ACC112 (cell line): ENCODE data around the gene CPXM1.

Source experiments
- H2AFZ ChIP-seq: fragments of 200-600 bp; sonication (generic); one replicate; pipeline ENCODE4 v1.6.0; 2017; ENCODE audit warnings: antibody characterized with exemption, low read length; ENCODE audit not compliant: unreplicated experiment
- H3K27ac ChIP-seq: fragments of 200-600 bp; sonication (generic); 2 replicates; pipeline ENCODE4 v1.5.1; 2014; ENCODE audit warnings: low read depth, mild to moderate bottlenecking, antibody characterized with exemption, low read length, moderate library complexity
- H3K27me3 ChIP-seq: fragments of 200-600 bp; sonication (generic); 2 replicates; pipeline ENCODE4 v1.6.1; 2014; ENCODE audit warnings: mild to moderate bottlenecking, antibody characterized with exemption, low read length, moderate library complexity, mixed read lengths; ENCODE audit not compliant: insufficient read depth
- H3K36me3 ChIP-seq: fragments of 200-600 bp; sonication (generic); 2 replicates; pipeline ENCODE4 v1.6.1; 2016; ENCODE audit warnings: mild to moderate bottlenecking, antibody characterized with exemption, low read length, moderate library complexity, mixed read lengths; ENCODE audit not compliant: insufficient read depth
- H3K4me1 ChIP-seq: fragments of 200-600 bp; sonication (generic); one replicate; pipeline ENCODE4 v1.6.1; 2016; ENCODE audit warnings: low read length, mixed read lengths; ENCODE audit not compliant: insufficient read depth, unreplicated experiment, control insufficient read depth
- H3K4me3 ChIP-seq: fragments of 200-600 bp; sonication (generic); 2 replicates; pipeline ENCODE4 v1.5.1; 2014; ENCODE audit warnings: mild to moderate bottlenecking, low read depth, low read length
- H3K79me2 ChIP-seq: fragments of 200-600 bp; sonication (generic); one replicate; pipeline ENCODE4 v1.6.0; 2016; ENCODE audit warnings: low read length; ENCODE audit not compliant: control insufficient read depth, unreplicated experiment, insufficient read depth

The CPXM1 gene

DNA sequence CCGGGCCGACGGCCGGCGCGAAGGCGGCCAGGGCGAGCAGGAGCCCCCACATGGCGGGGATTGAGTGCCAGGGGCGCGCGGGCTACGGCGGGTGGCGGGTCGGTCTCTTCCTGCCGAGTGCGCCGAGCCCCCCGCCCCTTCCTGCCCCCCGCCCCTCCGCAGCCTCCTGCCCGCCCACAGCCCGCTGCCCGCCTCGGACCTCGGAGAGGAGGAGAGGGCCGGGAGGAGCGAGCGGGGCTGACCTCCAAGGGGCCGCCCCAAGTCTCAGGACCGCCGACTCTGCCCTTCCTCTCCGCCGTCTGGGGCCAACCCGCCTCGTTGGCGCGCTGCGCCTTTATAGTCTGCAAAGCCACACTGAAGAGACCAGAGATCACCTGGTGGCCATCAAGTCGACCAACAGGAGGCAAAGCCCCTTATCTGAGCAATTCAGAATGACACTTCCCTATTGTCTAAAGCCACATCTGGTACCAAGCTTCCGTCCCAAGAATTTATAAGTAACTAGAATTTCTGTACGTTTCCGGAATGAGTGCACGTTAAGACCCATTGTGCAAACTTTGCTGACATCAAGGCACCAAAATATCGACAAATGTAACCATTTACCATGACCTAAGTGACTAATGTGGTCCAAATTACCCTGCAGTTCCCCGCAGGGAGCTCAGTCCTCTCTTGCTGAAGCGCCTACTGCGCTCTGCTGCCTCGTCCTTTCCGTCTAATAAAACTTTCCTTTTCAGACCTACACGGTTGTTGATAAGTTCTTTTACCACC, at the start of gene CPXM1:
CPXM1 (minus strand) TSS at position 107 of the 765 bp plus-strand sequence; CDS start at position 52, 55 bp downstream.
- H3K36me3 ChIP-seq = no peaks in the 10 kb centered on the region
- no peaks in the 10 kb centered on the region for H3K79me2 ChIP-seq
- H3K4me1 ChIP-seq = no peaks in the 10 kb centered on the region
- no peak within 1 kb of the TSS for H2AFZ ChIP-seq
- peak within 1 kb of the TSS; percentile 68 for H3K4me3 ChIP-seq
- H3K27ac ChIP-seq = no peak within 1 kb of the TSS
- H3K27me3 ChIP-seq = peaks cover 61% of the 10 kb centered on the region

DNA sequence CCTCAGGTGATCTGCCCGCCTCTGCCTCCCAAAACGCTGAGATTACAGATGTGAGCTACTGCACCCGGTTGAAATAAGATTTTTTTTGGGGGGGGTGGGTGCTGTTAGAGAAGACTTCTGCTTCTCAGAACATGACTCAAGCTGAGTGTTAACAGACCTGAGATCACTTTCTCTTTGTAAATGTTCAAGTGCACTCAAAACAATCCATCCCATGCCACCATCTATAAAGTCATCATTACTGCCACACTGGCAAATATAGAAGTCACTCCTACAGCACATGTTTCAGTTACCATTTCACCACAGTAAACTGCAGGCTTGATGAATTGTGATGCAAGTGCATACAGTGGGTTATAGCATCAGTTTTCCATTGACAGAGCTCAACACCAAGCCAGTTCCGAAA, 49.1 kb upstream of the CPXM1 start:
- Histone ChIP-seq H2AFZ (no peak overlapping the region), H3K79me2 (peaks cover 5% of the 10 kb centered on the region), H3K27me3 (no peaks in the 10 kb centered on the region), H3K36me3 (peaks cover 3% of the 10 kb centered on the region; the same call in 1 of the 2 replicates), H3K4me3 (no peak overlapping the region), H3K4me1 (peaks cover 7% of the 10 kb centered on the region), H3K27ac (no peak overlapping the region)

DNA sequence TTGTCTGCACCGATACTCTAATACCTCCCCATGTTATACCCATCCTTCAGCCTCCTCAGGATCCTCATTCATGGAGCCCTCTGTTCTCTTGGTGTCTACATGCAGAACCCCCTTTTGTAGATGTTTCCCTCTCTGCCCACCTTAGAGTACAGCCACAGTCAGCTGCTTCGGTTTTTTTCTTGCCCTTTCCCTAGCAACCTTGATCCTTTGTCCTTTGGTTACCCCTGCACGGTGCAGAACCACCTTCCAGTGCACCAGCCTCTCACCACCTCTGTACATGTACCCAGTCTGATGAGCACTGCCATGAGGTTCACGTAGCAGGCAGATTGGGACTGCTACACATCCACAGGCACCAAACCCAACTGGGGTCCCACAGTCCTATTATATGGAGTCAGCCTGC, 47.4 kb upstream of the CPXM1 start:
- H2AFZ ChIP-seq = no peak overlapping the region
- H3K4me3 ChIP-seq = no peak overlapping the region
- peaks cover 8% of the 10 kb centered on the region for H3K36me3 ChIP-seq
- peaks cover 7% of the 10 kb centered on the region for H3K4me1 ChIP-seq
- H3K27ac ChIP-seq = no peak overlapping the region
- H3K79me2 ChIP-seq = peaks cover 7% of the 10 kb centered on the region
- H3K27me3 ChIP-seq = no peaks in the 10 kb centered on the region

DNA sequence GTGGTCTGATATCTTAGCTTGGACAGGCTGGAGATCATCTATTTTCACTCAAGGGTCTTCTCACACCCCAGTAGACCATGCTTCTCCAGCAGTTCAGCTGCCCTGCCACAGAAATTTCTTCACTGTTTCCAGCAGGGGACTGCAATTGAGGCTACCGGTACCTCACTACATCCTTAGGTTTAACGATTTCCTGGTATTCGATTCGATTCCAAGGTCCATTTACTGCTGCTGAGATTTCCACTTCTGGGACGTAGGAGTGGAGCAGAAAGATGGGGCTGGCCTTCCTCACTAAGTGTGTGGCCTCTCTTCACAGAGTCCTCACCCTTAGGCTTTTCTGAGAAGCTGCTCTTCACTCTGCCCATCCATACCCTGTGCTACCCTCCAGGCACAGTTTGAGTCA, 46.3 kb upstream of the CPXM1 start:
- Histone ChIP-seq H3K79me2 (peaks cover 15% of the 10 kb centered on the region), H3K4me1 (peaks cover under 1% of the 10 kb centered on the region), H3K27ac (no peak overlapping the region), H3K27me3 (no peaks in the 10 kb centered on the region), H2AFZ (no peak overlapping the region), H3K36me3 (peaks cover 8% of the 10 kb centered on the region), H3K4me3 (no peak overlapping the region)

DNA sequence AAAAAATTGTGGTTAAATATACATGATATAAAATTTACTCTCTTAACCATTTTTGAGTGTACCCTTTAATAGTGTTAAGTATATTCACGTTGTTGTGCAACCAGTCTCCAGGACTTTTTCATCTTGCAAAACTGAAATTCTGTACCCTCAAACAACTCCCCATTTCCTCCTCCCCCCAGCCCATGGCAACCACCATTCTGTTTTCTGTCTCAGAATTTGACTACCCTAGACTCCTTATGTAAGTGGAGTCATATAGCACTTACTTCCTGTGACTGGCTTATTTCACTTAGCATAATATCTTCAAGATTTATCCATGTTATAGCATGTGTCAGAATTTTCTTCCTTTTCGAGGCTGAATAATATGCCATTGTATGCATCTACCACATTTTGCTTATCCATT, 45.2 kb upstream of the CPXM1 start:
- no peak overlapping the region for H2AFZ ChIP-seq
- H3K4me3 ChIP-seq = no peak overlapping the region
- H3K27ac ChIP-seq = no peak overlapping the region
- H3K79me2 ChIP-seq = peaks cover 22% of the 10 kb centered on the region
- no peaks in the 10 kb centered on the region for H3K4me1 ChIP-seq
- H3K27me3 ChIP-seq = no peaks in the 10 kb centered on the region
- H3K36me3 ChIP-seq = peaks cover 8% of the 10 kb centered on the region

DNA sequence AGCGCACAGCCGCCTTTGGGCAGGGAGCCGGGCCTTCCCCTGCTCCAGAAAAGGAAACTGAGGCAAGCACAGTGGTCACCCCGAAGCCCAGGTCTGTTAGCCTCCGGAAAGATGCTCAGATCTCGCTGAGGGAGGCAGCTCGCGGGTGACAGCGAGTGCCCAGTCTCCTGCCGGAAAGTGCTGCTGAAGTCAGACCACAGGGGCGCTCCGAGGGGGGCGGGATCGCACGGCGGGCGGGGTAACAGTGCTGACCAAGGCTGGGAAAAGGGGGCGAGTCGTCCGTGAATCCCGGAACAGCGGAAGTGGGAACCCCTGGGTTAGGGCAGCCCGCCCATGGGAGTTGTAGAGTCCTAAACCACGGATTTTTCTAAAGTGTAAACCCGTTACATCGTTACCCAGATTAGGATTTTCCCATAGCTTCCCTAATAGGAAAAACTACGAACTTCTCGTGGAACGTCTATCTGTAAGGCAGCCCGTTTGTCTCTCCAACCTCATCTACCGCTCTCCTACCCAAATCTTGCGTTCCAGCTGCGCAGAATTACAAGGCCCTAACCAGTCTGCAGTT, 40.6 kb upstream of the CPXM1 start:
- peak overlapping the region; percentile 85 for H3K4me3 ChIP-seq
- H3K27ac ChIP-seq = peak overlapping the region; percentile 62
- peaks cover 8% of the 10 kb centered on the region for H3K4me1 ChIP-seq
- H3K79me2 ChIP-seq = peaks cover 29% of the 10 kb centered on the region
- peaks cover 28% of the 10 kb centered on the region for H3K36me3 ChIP-seq
- H3K27me3 ChIP-seq = no peaks in the 10 kb centered on the region
- peak overlapping the region; percentile 76 for H2AFZ ChIP-seq

DNA sequence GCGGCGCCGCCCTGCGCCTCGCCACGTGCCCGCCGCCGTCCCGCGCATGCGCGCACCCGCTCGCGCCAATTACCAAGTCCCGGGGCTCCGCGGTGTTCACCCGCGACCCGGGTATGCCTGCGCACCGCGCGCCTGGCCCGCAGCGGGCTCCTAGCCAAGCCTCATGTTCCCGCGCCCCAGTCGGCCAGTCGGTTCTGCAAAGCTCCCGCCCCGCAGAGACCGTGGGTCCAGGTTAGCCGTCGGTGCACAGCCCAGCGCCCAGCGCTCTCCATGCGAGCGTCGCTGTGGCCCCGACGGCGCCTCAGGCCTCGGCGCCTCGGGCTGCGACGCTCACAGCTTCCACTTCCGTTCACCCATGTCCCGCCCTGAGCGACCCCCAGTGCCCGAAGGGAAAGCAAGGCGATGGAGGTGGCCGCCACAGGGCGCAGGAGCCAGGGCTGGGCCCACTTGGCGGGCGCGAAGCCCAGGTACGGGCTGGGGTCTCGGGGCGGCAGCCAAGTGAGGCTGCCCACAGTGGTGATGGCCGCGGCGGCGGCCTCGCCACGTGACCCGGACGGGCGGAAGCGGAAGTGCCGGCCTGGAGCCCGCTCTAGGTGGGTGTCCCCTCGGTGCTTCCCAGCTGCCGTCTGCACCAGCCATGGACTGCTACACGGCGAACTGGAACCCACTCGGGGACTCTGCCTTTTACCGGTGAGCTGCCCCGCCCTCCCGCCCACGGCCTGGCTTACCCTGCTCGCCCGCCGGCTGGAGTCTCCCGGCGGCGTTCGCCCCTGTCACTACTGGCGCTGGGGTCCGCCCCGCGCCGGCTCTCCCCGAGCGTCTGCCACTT, 39.9 kb upstream of the CPXM1 start, which contains the start of the genes PCED1A and VPS16:
PCED1A (minus strand) TSS at position 518 of the 829 bp plus-strand sequence. CDS start 743 bp downstream, outside the sequence.
VPS16 (plus strand) TSS at position 608 of the 829 bp plus-strand sequence; CDS start at position 638, 30 bp downstream.
- peak within 1 kb of the TSS; percentile 85 for H3K4me3 ChIP-seq
- peak within 1 kb of the TSS; percentile 89 for H2AFZ ChIP-seq
- H3K27ac ChIP-seq = peak within 1 kb of the TSS; percentile 69
- H3K79me2 ChIP-seq = peaks cover 29% of the 10 kb centered on the region
- peaks cover 8% of the 10 kb centered on the region for H3K4me1 ChIP-seq
- peaks cover 31% of the 10 kb centered on the region for H3K36me3 ChIP-seq
- H3K27me3 ChIP-seq = no peaks in the 10 kb centered on the region

DNA sequence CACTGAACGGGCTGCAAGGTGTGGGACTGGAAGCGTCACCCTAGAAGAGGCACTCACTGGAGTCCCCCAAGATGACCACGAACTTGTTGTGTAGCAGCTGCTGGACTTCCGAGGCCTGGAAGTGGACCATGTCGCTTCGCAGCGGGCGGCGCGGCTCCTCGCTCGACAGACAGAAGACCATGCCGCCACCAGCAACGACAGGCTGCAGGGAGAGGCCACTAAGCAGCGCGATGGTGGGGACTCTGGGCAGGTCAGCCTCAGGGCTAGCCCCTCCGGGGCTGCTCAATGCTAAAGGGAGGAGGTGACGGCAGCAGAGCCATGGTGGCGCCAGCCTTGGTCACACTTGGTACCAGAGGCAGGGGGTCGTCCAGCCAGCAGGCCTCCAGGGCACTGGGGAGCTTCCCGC, 39.3 kb upstream of the CPXM1 start:
- Histone ChIP-seq H3K27me3 (no peaks in the 10 kb centered on the region), H3K36me3 (peaks cover 31% of the 10 kb centered on the region), H3K79me2 (peaks cover 29% of the 10 kb centered on the region), H3K27ac (peak overlapping the region; percentile 69; the same call in 1 of the 2 replicates), H3K4me1 (peaks cover 8% of the 10 kb centered on the region), H2AFZ (peak overlapping the region; percentile 64), H3K4me3 (peak overlapping the region; percentile 85)

DNA sequence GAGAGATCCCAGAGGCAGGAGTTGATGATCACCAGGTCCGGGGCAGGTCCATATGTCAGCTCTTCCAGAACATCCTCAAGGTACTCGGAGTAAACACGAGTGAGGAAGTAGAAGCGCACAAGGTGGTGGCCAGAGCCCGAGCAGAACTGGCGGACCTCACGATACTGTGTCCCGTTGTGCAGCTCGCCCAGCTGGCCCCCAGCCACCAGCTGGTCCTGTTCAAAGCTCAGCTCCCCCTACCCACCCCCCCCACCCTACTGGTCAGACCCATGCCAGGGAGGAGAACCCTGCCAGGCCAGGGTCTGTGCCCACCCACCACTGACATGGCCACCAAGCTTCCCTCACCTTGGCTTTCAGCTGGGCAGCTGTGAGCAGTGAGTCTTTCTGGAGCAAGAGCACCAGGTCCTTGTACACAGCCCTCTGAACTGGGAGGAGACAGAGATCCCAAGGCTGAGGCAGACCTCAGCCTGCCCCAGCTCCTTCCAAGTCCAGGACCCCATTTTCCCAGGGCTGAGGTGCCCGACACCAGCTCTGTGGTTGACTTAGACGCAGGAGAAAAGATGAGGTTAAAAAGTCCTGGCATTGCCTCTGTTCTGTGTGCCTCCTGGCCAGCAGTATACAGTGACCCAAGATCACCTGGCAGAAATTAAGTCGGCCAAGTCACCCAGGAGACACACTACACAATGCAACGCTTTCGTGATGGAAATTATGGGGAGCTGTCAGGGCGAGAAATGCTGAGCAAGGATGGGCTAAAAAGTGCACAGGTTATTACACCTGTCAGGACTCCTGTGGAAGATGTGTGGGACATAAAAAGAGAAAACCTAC, 38.6 kb upstream of the CPXM1 start:
- peak overlapping the region; percentile 85 for H3K4me3 ChIP-seq
- peak overlapping the region; percentile 64 for H2AFZ ChIP-seq
- H3K36me3 ChIP-seq = peaks cover 27% of the 10 kb centered on the region; the same call in 1 of the 2 replicates
- H3K4me1 ChIP-seq = peaks cover 8% of the 10 kb centered on the region
- H3K27ac ChIP-seq = no peak overlapping the region
- H3K27me3 ChIP-seq = no peaks in the 10 kb centered on the region
- peaks cover 29% of the 10 kb centered on the region for H3K79me2 ChIP-seq
